ENCODE results near the gene NFATC2IP.

NFATC2IP gene

GRCh38 chr16:28983644-28984043 is 32.9 kb downstream of the NFATC2IP start:
- Histone ChIP-seq H3K4me1 (ENCODE audit: insufficient read depth, low read length) (no peaks in the 10 kb centered on the region), H3K27me3 (ENCODE audit: insufficient read depth, low read length) (no peaks in the 10 kb centered on the region), H2AFZ (ENCODE audit: low read depth, low read length) (no peak overlapping the region), H3K9me3 (ENCODE audit: low read length) (no peaks in the 10 kb centered on the region), H3K4me3 (ENCODE audit: low read length) (no peak overlapping the region), H3K36me3 (ENCODE audit: insufficient read depth, low read length) (peaks cover 44% of the 10 kb centered on the region)

- no peaks in the 10 kb centered on the region for H3K27me3 ChIP-seq (ENCODE audit: insufficient read depth, low read length)
- H3K9me3 ChIP-seq (ENCODE audit: low read length) = no peaks in the 10 kb centered on the region
- H3K36me3 ChIP-seq (ENCODE audit: insufficient read depth, low read length) = peaks cover 41% of the 10 kb centered on the region
- no peaks in the 10 kb centered on the region for H3K4me1 ChIP-seq (ENCODE audit: insufficient read depth, low read length)
- H2AFZ ChIP-seq (ENCODE audit: low read depth, low read length) = no peak overlapping the region
- H3K4me3 ChIP-seq (ENCODE audit: low read length) = no peak overlapping the region
Measured at GRCh38 chr16:28984091-28984490, 33.4 kb downstream of the NFATC2IP start.

GRCh38 chr16:28984619-28985135 is 33.9 kb downstream of the NFATC2IP start, which contains the start of gene LAT:
LAT (plus strand) TSS chr16:28985052; CDS start chr16:28985418, 366 bp downstream.
- Histone ChIP-seq H3K27me3 (ENCODE audit: insufficient read depth, low read length) (no peaks in the 10 kb centered on the region), H3K9me3 (ENCODE audit: low read length) (no peaks in the 10 kb centered on the region), H3K4me3 (ENCODE audit: low read length) (no peak within 1 kb of the TSS), H2AFZ (ENCODE audit: low read depth, low read length) (no peak within 1 kb of the TSS), H3K36me3 (ENCODE audit: insufficient read depth, low read length) (peaks cover 38% of the 10 kb centered on the region), H3K4me1 (ENCODE audit: insufficient read depth, low read length) (no peaks in the 10 kb centered on the region)

GRCh38 chr16:28985211-28986041 is 34.7 kb downstream of the NFATC2IP start:
- H3K9me3 ChIP-seq (ENCODE audit: low read length) = no peaks in the 10 kb centered on the region
- H2AFZ ChIP-seq (ENCODE audit: low read depth, low read length) = no peak overlapping the region
- peaks cover 38% of the 10 kb centered on the region for H3K36me3 ChIP-seq (ENCODE audit: insufficient read depth, low read length)
- no peaks in the 10 kb centered on the region for H3K4me1 ChIP-seq (ENCODE audit: insufficient read depth, low read length)
- H3K4me3 ChIP-seq (ENCODE audit: low read length) = no peak overlapping the region
- H3K27me3 ChIP-seq (ENCODE audit: insufficient read depth, low read length) = no peaks in the 10 kb centered on the region

GRCh38 chr16:28986046-28986445 is 35.3 kb downstream of the NFATC2IP start:
- Histone ChIP-seq H3K4me3 (ENCODE audit: low read length) (no peak overlapping the region), H3K9me3 (ENCODE audit: low read length) (no peaks in the 10 kb centered on the region), H3K36me3 (ENCODE audit: insufficient read depth, low read length) (peaks cover 34% of the 10 kb centered on the region), H2AFZ (ENCODE audit: low read depth, low read length) (no peak overlapping the region), H3K27me3 (ENCODE audit: insufficient read depth, low read length) (no peaks in the 10 kb centered on the region), H3K4me1 (ENCODE audit: insufficient read depth, low read length) (no peaks in the 10 kb centered on the region)

GRCh38 chr16:28986492-28986891 is 35.8 kb downstream of the NFATC2IP start:
- Histone ChIP-seq H3K4me1 (ENCODE audit: insufficient read depth, low read length) (no peaks in the 10 kb centered on the region), H3K27me3 (ENCODE audit: insufficient read depth, low read length) (no peaks in the 10 kb centered on the region), H3K4me3 (ENCODE audit: low read length) (no peak overlapping the region), H2AFZ (ENCODE audit: low read depth, low read length) (no peak overlapping the region), H3K36me3 (ENCODE audit: insufficient read depth, low read length) (peaks cover 32% of the 10 kb centered on the region), H3K9me3 (ENCODE audit: low read length) (no peaks in the 10 kb centered on the region)

GRCh38 chr16:28987170-28987853 is 36.6 kb downstream of the NFATC2IP start:
- no peak overlapping the region for H2AFZ ChIP-seq (ENCODE audit: low read depth, low read length)
- H3K4me1 ChIP-seq (ENCODE audit: insufficient read depth, low read length) = no peaks in the 10 kb centered on the region
- H3K9me3 ChIP-seq (ENCODE audit: low read length) = no peaks in the 10 kb centered on the region
- peaks cover 29% of the 10 kb centered on the region for H3K36me3 ChIP-seq (ENCODE audit: insufficient read depth, low read length)
- no peaks in the 10 kb centered on the region for H3K27me3 ChIP-seq (ENCODE audit: insufficient read depth, low read length)
- no peak overlapping the region for H3K4me3 ChIP-seq (ENCODE audit: low read length)

- Histone ChIP-seq H3K9me3 (ENCODE audit: low read length) (no peaks in the 10 kb centered on the region), H3K4me1 (ENCODE audit: insufficient read depth, low read length) (no peaks in the 10 kb centered on the region), H3K4me3 (ENCODE audit: low read length) (no peak overlapping the region), H3K27me3 (ENCODE audit: insufficient read depth, low read length) (no peaks in the 10 kb centered on the region), H2AFZ (ENCODE audit: low read depth, low read length) (no peak overlapping the region), H3K36me3 (ENCODE audit: insufficient read depth, low read length) (peaks cover 16% of the 10 kb centered on the region)
Measured at GRCh38 chr16:28989363-28989762, 38.6 kb downstream of the NFATC2IP start.

- no peaks in the 10 kb centered on the region for H3K27me3 ChIP-seq (ENCODE audit: insufficient read depth, low read length)
- H2AFZ ChIP-seq (ENCODE audit: low read depth, low read length) = no peak overlapping the region
- no peaks in the 10 kb centered on the region for H3K4me1 ChIP-seq (ENCODE audit: insufficient read depth, low read length)
- H3K9me3 ChIP-seq (ENCODE audit: low read length) = no peaks in the 10 kb centered on the region
- H3K4me3 ChIP-seq (ENCODE audit: low read length) = no peak overlapping the region
- H3K36me3 ChIP-seq (ENCODE audit: insufficient read depth, low read length) = peaks cover 16% of the 10 kb centered on the region
Measured at GRCh38 chr16:28990375-28991040, 39.8 kb downstream of the NFATC2IP start.

GRCh38 chr16:28991687-28992086 is 41.0 kb downstream of the NFATC2IP start:
- Histone ChIP-seq H3K4me3 (ENCODE audit: low read length) (no peak overlapping the region), H3K27me3 (ENCODE audit: insufficient read depth, low read length) (no peaks in the 10 kb centered on the region), H3K9me3 (ENCODE audit: low read length) (no peaks in the 10 kb centered on the region), H3K36me3 (ENCODE audit: insufficient read depth, low read length) (peaks cover 11% of the 10 kb centered on the region), H2AFZ (ENCODE audit: low read depth, low read length) (no peak overlapping the region), H3K4me1 (ENCODE audit: insufficient read depth, low read length) (no peaks in the 10 kb centered on the region)

GRCh38 chr16:28992496-28992895 is 41.8 kb downstream of the NFATC2IP start:
- H2AFZ ChIP-seq (ENCODE audit: low read depth, low read length) = no peak overlapping the region
- no peaks in the 10 kb centered on the region for H3K27me3 ChIP-seq (ENCODE audit: insufficient read depth, low read length)
- H3K36me3 ChIP-seq (ENCODE audit: insufficient read depth, low read length) = peaks cover 4% of the 10 kb centered on the region
- H3K4me1 ChIP-seq (ENCODE audit: insufficient read depth, low read length) = no peaks in the 10 kb centered on the region
- H3K4me3 ChIP-seq (ENCODE audit: low read length) = no peak overlapping the region
- H3K9me3 ChIP-seq (ENCODE audit: low read length) = no peaks in the 10 kb centered on the region

GRCh38 chr16:28998837-28999236 is 48.1 kb downstream of the NFATC2IP start:
- no peak overlapping the region for H3K4me3 ChIP-seq (ENCODE audit: low read length)
- H3K27me3 ChIP-seq (ENCODE audit: insufficient read depth, low read length) = no peaks in the 10 kb centered on the region
- no peaks in the 10 kb centered on the region for H3K4me1 ChIP-seq (ENCODE audit: insufficient read depth, low read length)
- no peak overlapping the region for H2AFZ ChIP-seq (ENCODE audit: low read depth, low read length)
- no peaks in the 10 kb centered on the region for H3K9me3 ChIP-seq (ENCODE audit: low read length)
- no peaks in the 10 kb centered on the region for H3K36me3 ChIP-seq (ENCODE audit: insufficient read depth, low read length)

GRCh38 chr16:28999577-28999976 is 48.8 kb downstream of the NFATC2IP start:
- no peaks in the 10 kb centered on the region for H3K9me3 ChIP-seq (ENCODE audit: low read length)
- H3K4me1 ChIP-seq (ENCODE audit: insufficient read depth, low read length) = no peaks in the 10 kb centered on the region
- H3K27me3 ChIP-seq (ENCODE audit: insufficient read depth, low read length) = no peaks in the 10 kb centered on the region
- no peak overlapping the region for H2AFZ ChIP-seq (ENCODE audit: low read depth, low read length)
- H3K36me3 ChIP-seq (ENCODE audit: insufficient read depth, low read length) = no peaks in the 10 kb centered on the region
- H3K4me3 ChIP-seq (ENCODE audit: low read length) = no peak overlapping the region

Data from neuron (in vitro differentiated cells).